SK-N-SH (cell line): Measurements from ENCODE around the gene QTRT2. TPM values are rescaled to one million over a fixed set of nuclear protein-coding genes. Genes with fewer than 3 reads are reported as not detected.

ENCODE experiments used
- CTCF ChIA-PET: fragments of 300-600, 350-600 bp; formaldehyde crosslinking; extraction: SDS; loops from one replicate; lab custom pipeline; 2021; lab: Yijun Ruan, JAX
- POLR2A ChIA-PET: fragments of 350-600 bp; sonication (Branson Sonifier 250); formaldehyde crosslinking; extraction: SDS; loops from one replicate; lab custom pipeline; 2020; ENCODE audit warnings: antibody characterized with exemption, inconsistent platforms; lab: Yijun Ruan, JAX
- DNase-seq: peaks from one replicate; pipeline ENCODE4 v3.0.0; 2012
- H2AFZ ChIP-seq: fragments of 200-600 bp; sonication (generic); 2 replicates; pipeline ENCODE4 v1.8.1; 2016; ENCODE audit warnings: antibody characterized with exemption, mild to moderate bottlenecking, low read depth
- H3F3A ChIP-seq: fragments of 200-600 bp; sonication (generic); replicated peaks from 2 replicates; pipeline ENCODE3; 2016; ENCODE audit warnings: antibody characterized with exemption, mild to moderate bottlenecking; ENCODE audit not compliant: insufficient read depth
- H3K27ac ChIP-seq, 2 experiments: fragments of 200-500 bp in 1 of 2; fragments of 200-600 bp in 1 of 2; sonication (Bioruptor generic) in 1 of 2; sonication (generic), shearing (Covaris generic) in 1 of 2; 2 replicates each; pipeline versions ENCODE4 v1.5.1 to v1.6.1; 2014 to 2016; ENCODE audit warnings: low read depth in 2 of 2, inconsistent platforms in 1 of 2, low read length in 1 of 2, mild to moderate bottlenecking in 1 of 2, mixed read lengths in 1 of 2
- H3K27me3 ChIP-seq: fragments of 200-600 bp; sonication (generic), shearing (Covaris generic); 2 replicates; pipeline ENCODE4 v1.6.1; 2016; ENCODE audit warnings: mixed run types; ENCODE audit not compliant: insufficient read depth
- H3K36me3 ChIP-seq, 2 experiments: fragments of 200-500 bp in 1 of 2; fragments of 200-600 bp in 1 of 2; sonication (Bioruptor generic) in 1 of 2; sonication (generic) in 1 of 2; replicated peaks in 1 of 2; 2 replicates each; pipeline versions ENCODE3 to v1.5.1; 2014 to 2016; ENCODE audit warnings: low read length in 1 of 2, mild to moderate bottlenecking in 1 of 2; ENCODE audit not compliant: insufficient read depth in 2 of 2, control insufficient read depth in 1 of 2
- H3K4me1 ChIP-seq, 2 experiments: fragments of 200-500 bp in 1 of 2; fragments of 200-600 bp in 1 of 2; sonication (Bioruptor generic) in 1 of 2; sonication (generic), shearing (Covaris generic) in 1 of 2; 2 replicates each; pipeline versions ENCODE4 v1.5.1 to v1.6.1; 2014 to 2016; ENCODE audit warnings: low read depth in 1 of 2, low read length in 1 of 2, mixed run types in 1 of 2; ENCODE audit not compliant: insufficient read depth in 2 of 2, control insufficient read depth in 1 of 2
- H3K4me2 ChIP-seq: fragments of 200-600 bp; sonication (generic), shearing (Covaris generic); 2 replicates; pipeline ENCODE4 v1.6.1; 2017; ENCODE audit warnings: mixed run types
- H3K4me3 ChIP-seq, 2 experiments: fragments of 200-500 bp in 1 of 2; fragments of 200-600 bp in 1 of 2; sonication (Bioruptor generic) in 1 of 2; sonication (generic), shearing (Covaris generic) in 1 of 2; 2 replicates each; pipeline versions ENCODE4 v1.5.1 to v1.8.1; 2014 to 2016; ENCODE audit warnings: low read depth in 2 of 2, inconsistent platforms in 1 of 2, low read length in 1 of 2, mild to moderate bottlenecking in 1 of 2, mixed read lengths in 1 of 2, moderate library complexity in 1 of 2
- H3K79me2 ChIP-seq: fragments of 200-600 bp; sonication (generic); 2 replicates; pipeline ENCODE4 v1.8.1; 2017; ENCODE audit warnings: mild to moderate bottlenecking; ENCODE audit not compliant: insufficient read depth
- H3K9ac ChIP-seq: fragments of 200-600 bp; sonication (generic); 2 replicates; pipeline ENCODE4 v1.6.1; 2017; ENCODE audit warnings: mixed run types
- H3K9me2 ChIP-seq: fragments of 200-600 bp; sonication (generic); 2 replicates; pipeline ENCODE4 v1.6.1; 2017; ENCODE audit warnings: mixed run types
- H3K9me3 ChIP-seq: fragments of 200-600 bp; sonication (generic); 2 replicates; pipeline ENCODE4 v1.6.1; 2017; ENCODE audit warnings: mixed run types, mild to moderate bottlenecking, moderate library complexity
- H4K20me1 ChIP-seq: fragments of 200-600 bp; sonication (generic); 2 replicates; pipeline ENCODE4 v1.6.1; 2017; ENCODE audit warnings: mild to moderate bottlenecking, mixed run types; ENCODE audit not compliant: insufficient read depth
- CHD2 ChIP-seq: fragments of 150-350 bp; IDR thresholded peaks from 2 replicates; pipeline ENCODE4 v1.6.1; 2018; ENCODE audit warnings: low read length; ENCODE audit not compliant: partially characterized antibody
- CTCF ChIP-seq: fragments of 200-600 bp; sonication (generic); IDR thresholded peaks from 2 replicates; pipeline ENCODE4 v1.6.1; 2017; ENCODE audit warnings: antibody characterized with exemption, mild to moderate bottlenecking, moderate library complexity
- EZH2phosphoT487 ChIP-seq: fragments of 200-600 bp; sonication (generic); IDR thresholded peaks from 2 replicates; pipeline ENCODE4 v1.6.1; 2017; ENCODE audit warnings: low read depth, mixed run types, mild to moderate bottlenecking, antibody characterized with exemption, moderate library complexity, borderline replicate concordance
- FOSL2 ChIP-seq: IDR thresholded peaks from 2 replicates; pipeline ENCODE4 v1.4.0; 2012; ENCODE audit warnings: low read depth, mild to moderate bottlenecking, moderate library complexity, borderline replicate concordance
- FOXM1 ChIP-seq: IDR thresholded peaks from 2 replicates; pipeline ENCODE4 v1.4.0; 2012; ENCODE audit warnings: low read depth, mild to moderate bottlenecking
- GABPA ChIP-seq: IDR thresholded peaks from 2 replicates; pipeline ENCODE4 v1.4.0; 2012; ENCODE audit warnings: low read depth, mild to moderate bottlenecking
- GATA2 ChIP-seq: sonication (generic); formaldehyde crosslinking; IDR thresholded peaks from 2 replicates; pipeline ENCODE4 v1.5.0; 2020; ENCODE audit warnings: mild to moderate bottlenecking, missing genetic modification reagents
- MXI1 ChIP-seq: IDR thresholded peaks from 2 replicates; pipeline ENCODE4 v1.6.1; 2012; ENCODE audit warnings: mild to moderate bottlenecking, low read depth, low read length, improper control_type of control experiment
- NFIC ChIP-seq: IDR thresholded peaks from 2 replicates; pipeline ENCODE4 v1.4.0; 2012; ENCODE audit warnings: borderline replicate concordance
- PBX3 ChIP-seq: IDR thresholded peaks from 2 replicates; pipeline ENCODE4; 2012
- POLR2AphosphoS5 ChIP-seq: IDR thresholded peaks from 2 replicates; pipeline ENCODE4 v1.6.1; 2012; ENCODE audit warnings: low read depth, low read length
- RAD21 ChIP-seq: IDR thresholded peaks from 2 replicates; pipeline ENCODE4 v1.6.1; 2012; ENCODE audit warnings: mild to moderate bottlenecking, low read length
- RCOR1 ChIP-seq: fragments of 150-350 bp; IDR thresholded peaks from 2 replicates; pipeline ENCODE4 v1.6.1; 2017; ENCODE audit warnings: antibody characterized with exemption, low read length
- RFX5 ChIP-seq: IDR thresholded peaks from 2 replicates; pipeline ENCODE4 v1.6.1; 2012; ENCODE audit warnings: mild to moderate bottlenecking, improper control_type of control experiment, low read length
- RXRA ChIP-seq: IDR thresholded peaks from 2 replicates; pipeline ENCODE4 v1.4.0; 2012; ENCODE audit warnings: low read depth, mild to moderate bottlenecking, borderline replicate concordance
- SIN3A ChIP-seq: IDR thresholded peaks from 2 replicates; pipeline ENCODE4 v1.6.1; 2012; ENCODE audit warnings: low read depth, mild to moderate bottlenecking, low read length, moderate library complexity, borderline replicate concordance
- SMC3 ChIP-seq: IDR thresholded peaks from 2 replicates; pipeline ENCODE4 v1.6.1; 2012; ENCODE audit warnings: low read depth, low read length, improper control_type of control experiment
- TAF1 ChIP-seq: IDR thresholded peaks from 2 replicates; pipeline ENCODE4 v1.6.1; 2012; ENCODE audit warnings: low read depth, mild to moderate bottlenecking, low read length, moderate library complexity, borderline replicate concordance
- TCF12 ChIP-seq: IDR thresholded peaks from 2 replicates; pipeline ENCODE4 v1.4.0; 2012
- USF1 ChIP-seq: IDR thresholded peaks from 2 replicates; pipeline ENCODE4 v1.4.0; 2012; ENCODE audit warnings: low read depth, borderline replicate concordance
- USF2 ChIP-seq: fragments of 150-350 bp; IDR thresholded peaks from 2 replicates; pipeline ENCODE4 v1.6.1; 2017; ENCODE audit warnings: antibody characterized with exemption, low read length, low read depth, borderline replicate concordance
- YY1 ChIP-seq: IDR thresholded peaks from 2 replicates; pipeline ENCODE4 v1.4.0; 2012; ENCODE audit warnings: low read depth, mild to moderate bottlenecking
- ZBTB33 ChIP-seq: IDR thresholded peaks from 2 replicates; pipeline ENCODE4 v1.4.0; 2012; ENCODE audit warnings: low read depth, borderline replicate concordance
- WGBS: methylation state at CpG from one replicate; pipeline ENCODE4 v1.1.6; 2017; ENCODE audit warnings: low lambda C conversion rate; 5-methylcytosine and 5-hydroxymethylcytosine counted together
- polyA plus RNA-seq, 3 experiments: library from polyadenylated mRNA; depleted of rRNA; stranded (reverse); fragments of >200 nt; gene quantifications; 2 replicates each; pipeline ENCODE4 v1.2.3, GENCODE V29; 2012

QTRT2 gene
- polyA plus RNA-seq, 1 of the 3 experiments (the other 2 are of a cell fraction) = 6.2 TPM

- ChIA-PET POLR2A (no interaction called here), CTCF (interaction anchor here (0.5 kb wide), 1 partner anchor 21 kb away, joined by 3 read pairs; no protein-coding TSS in a partner anchor)
Measured at GRCh38 chr3:114025451-114025850, 31.1 kb upstream of the QTRT2 start.

GRCh38 chr3:114026331-114026730 is 30.2 kb upstream of the QTRT2 start:
- no peaks in the 10 kb centered on the region for H3K79me2 ChIP-seq
- H3K4me3 ChIP-seq = no peak overlapping the region
- no peaks in the 10 kb centered on the region for H3K4me1 ChIP-seq
- POLR2A ChIA-PET = no interaction called here
- H3K9ac ChIP-seq = no peak overlapping the region
- H3F3A ChIP-seq = no peaks in the 10 kb centered on the region
- no peaks in the 10 kb centered on the region for H3K9me2 ChIP-seq
- DNase-seq = no peak
- 81% methylated on average over 2 of the region's 2 CpGs for WGBS
- H3K4me2 ChIP-seq = no peak overlapping the region
- peaks cover 0 to 3% of the 10 kb centered on the region in 2 experiments for H3K36me3 ChIP-seq
- H2AFZ ChIP-seq = no peak overlapping the region
- H3K27ac ChIP-seq = no peak overlapping the region
- H3K9me3 ChIP-seq = no peaks in the 10 kb centered on the region
- no peaks in the 10 kb centered on the region for H3K27me3 ChIP-seq
- CTCF ChIA-PET = interaction anchor here (0.5 kb wide), 1 partner anchor 20 kb away, joined by 3 read pairs; no protein-coding TSS in a partner anchor
- no peaks in the 10 kb centered on the region for H4K20me1 ChIP-seq
- TF ChIP-seq RCOR1 (no peak), PBX3 (no peak), GABPA (no peak), ZBTB33 (no peak), CTCF (no peak), RFX5 (no peak), RXRA (no peak), FOXM1 (no peak), CHD2 (no peak), EZH2phosphoT487 (no peak), FOSL2 (no peak), YY1 (no peak), NFIC (no peak)

More at GRCh38 chr3:114025451-114025850, 31.1 kb upstream of the QTRT2 start:
- no peak overlapping the region for H3K4me3 ChIP-seq
- H3K36me3 ChIP-seq = no peaks in the 10 kb centered on the region
- no peaks in the 10 kb centered on the region for H3K4me1 ChIP-seq
- H4K20me1 ChIP-seq = no peaks in the 10 kb centered on the region
- WGBS = 94% methylated on average over 2 of the region's 2 CpGs
- no peak overlapping the region for H3K9ac ChIP-seq
- no peaks in the 10 kb centered on the region for H3K27me3 ChIP-seq
- H3F3A ChIP-seq = no peaks in the 10 kb centered on the region
- no peak overlapping the region for H2AFZ ChIP-seq
- no peak for DNase-seq
- H3K27ac ChIP-seq = no peak overlapping the region
- no peaks in the 10 kb centered on the region for H3K9me2 ChIP-seq
- H3K4me2 ChIP-seq = no peak overlapping the region
- no peaks in the 10 kb centered on the region for H3K9me3 ChIP-seq
- H3K79me2 ChIP-seq = no peaks in the 10 kb centered on the region
- no peak for TF ChIP-seq RCOR1
- TF ChIP-seq POLR2AphosphoS5 = no peak
- TF ChIP-seq NFIC = no peak
- TF ChIP-seq GABPA = no peak
- no peak for TF ChIP-seq USF2
- no peak for TF ChIP-seq USF1
- TF ChIP-seq CHD2 = no peak
- no peak for TF ChIP-seq YY1
- TF ChIP-seq MXI1 = no peak
- no peak for TF ChIP-seq TCF12
- no peak for TF ChIP-seq SMC3
- no peak for TF ChIP-seq GATA2 (CRISPR knock-in tag)
- no peak for TF ChIP-seq FOSL2
- no peak for TF ChIP-seq TAF1
- no peak for TF ChIP-seq SIN3A
- no peak for TF ChIP-seq RAD21
- TF ChIP-seq, all 33 proteins: peak for 0
